Right cardiac atrium (tissue), 5 donors: ENCODE results near the gene LRFN4. TPM values are rescaled to one million over a fixed set of nuclear protein-coding genes. Genes with fewer than 3 reads are reported as not detected.

ENCODE experiments used
- ATAC-seq, 2 donors: fragments of 200-7000 bp; cut with Tn5 transposase; one replicate each; pipeline versions ENCODE4 v1.8.0 to v1.9.1; 2020; ENCODE audit warnings: moderate library complexity in 2 of 2, mild to moderate bottlenecking in 1 of 2
- DNase-seq, 3 donors: peaks; one replicate each; pipeline ENCODE4 v3.0.0-alpha.2; 2020
- H3K27ac ChIP-seq: one replicate; pipeline ENCODE4 v1.5.1; 2013; ENCODE audit warnings: mild to moderate bottlenecking, low read length, control low read depth, moderate library complexity
- H3K27me3 ChIP-seq: one replicate; pipeline ENCODE4 v1.6.1; 2013; ENCODE audit not compliant: control insufficient read depth, insufficient read depth
- H3K4me1 ChIP-seq: one replicate; pipeline ENCODE4 v1.6.1; 2013; ENCODE audit warnings: low read length; ENCODE audit not compliant: control insufficient read depth, insufficient read depth
- H3K4me3 ChIP-seq: one replicate; pipeline ENCODE4 v1.5.1; 2013; ENCODE audit warnings: low read length, control low read depth
- H3K9me3 ChIP-seq: one replicate; pipeline ENCODE4 v1.6.1; 2013; ENCODE audit warnings: low read length; ENCODE audit not compliant: control insufficient read depth
- WGBS: extraction: QIAGEN DNeasy Blood & Tissue Kit; methylation state at CpG from one replicate; pipeline ENCODE4 v1.1.7; 2013; 5-methylcytosine and 5-hydroxymethylcytosine counted together
- intact Hi-C, 4 donors: fragments of 100-400 bp; cut with DNase I; formaldehyde crosslinking; loops; one replicate each; pipeline versions ENCODE4 v1.11.0 to v1.14.0; 2022 to 2023
- polyA plus RNA-seq: library from polyadenylated mRNA; stranded (reverse); fragments of 200-250 nt; gene quantifications from one replicate; pipeline ENCODE4 v1.2.3, GENCODE V29; 2013
- total RNA-seq, 4 donors: library from RNA; stranded (reverse); fragmentation: NEBNext Ultra II Directional; extraction: Animal tissue kit (Norgen Biotek cat#: 25700); gene quantifications; one replicate each; pipeline ENCODE4 v1.2.1, GENCODE V29; 2021
- donor health status: healthy with polysubstance abuse.
- donor health status: DM: no; HTN: yes; CAD: no.
- donor health status: DM: no; HTN: no; CAD: no.
- donor health status: DM: no; HTN: yes; CAD: no; lungs with severe emphysema.
- donor health status: DM: yes; HTN: yes; CAD: no.

Gene LRFN4
- total and polyA plus RNA-seq, 5 donors = 10.8 to 14.6 (median 11.8) TPM

GRCh38 chr11:66834539-66834845 lies 22.4 kb upstream of the LRFN4 start:
- no peak overlapping the region for H3K27ac ChIP-seq

GRCh38 chr11:66834943-66835342 lies 21.9 kb upstream of the LRFN4 start:
- WGBS = 76% methylated on average over 5 of the region's 5 CpGs
- H3K27ac ChIP-seq = no peak overlapping the region
- H3K4me1 ChIP-seq = no peaks in the 10 kb centered on the region
- DNase-seq (no peak), ATAC-seq (no peak)
- no peak overlapping the region for H3K4me3 ChIP-seq
- H3K27me3 ChIP-seq = no peaks in the 10 kb centered on the region
- no peaks in the 10 kb centered on the region for H3K9me3 ChIP-seq
- intact Hi-C loops = loop anchor here (2.0 to 10.0 kb wide), 6 partner anchors 140 to 430 kb away; no protein-coding TSS in a partner anchor

More at GRCh38 chr11:66834539-66834845, 22.4 kb upstream of the LRFN4 start:
- Histone ChIP-seq H3K9me3 (no peaks in the 10 kb centered on the region), H3K4me3 (no peak overlapping the region), H3K27me3 (no peaks in the 10 kb centered on the region), H3K4me1 (no peaks in the 10 kb centered on the region)
- DNase-seq (no peak), ATAC-seq (peak; percentile 8 to 17)
- WGBS = 66% methylated on average over 4 of the region's 4 CpGs
- intact Hi-C loops = loop anchor here (2.0 to 10.0 kb wide), 6 partner anchors 140 to 430 kb away; no protein-coding TSS in a partner anchor

GRCh38 chr11:66835768-66836405 lies 21.0 kb upstream of the LRFN4 start:
- Histone ChIP-seq H3K27ac (no peak overlapping the region), H3K27me3 (no peaks in the 10 kb centered on the region), H3K4me1 (no peaks in the 10 kb centered on the region), H3K9me3 (no peaks in the 10 kb centered on the region), H3K4me3 (no peak overlapping the region)
- DNase-seq (no peak), ATAC-seq (no peak)
- intact Hi-C loops = loop anchor here in 3 of 4 donors (2.0 to 10.0 kb wide), 4 partner anchors 141 to 431 kb away; no protein-coding TSS in a partner anchor
- 87% methylated on average over 12 of the region's 12 CpGs for WGBS

GRCh38 chr11:66840317-66841091 lies 16.4 kb upstream of the LRFN4 start:
- intact Hi-C loops = no loop called here

GRCh38 chr11:66841861-66842260 lies 15.0 kb upstream of the LRFN4 start:
- intact Hi-C loops = no loop called here
- Histone ChIP-seq H3K9me3 (no peaks in the 10 kb centered on the region), H3K4me1 (peaks cover 5% of the 10 kb centered on the region), H3K27ac (no peak overlapping the region), H3K4me3 (peak overlapping the region; percentile 78), H3K27me3 (no peaks in the 10 kb centered on the region)
- ATAC-seq (no peak), DNase-seq (no peak)
- WGBS = 86% methylated on average over 7 of the region's 7 CpGs

More at GRCh38 chr11:66840317-66841091, 16.4 kb upstream of the LRFN4 start:
- Histone ChIP-seq H3K27me3 (no peaks in the 10 kb centered on the region), H3K9me3 (no peaks in the 10 kb centered on the region), H3K27ac (no peak overlapping the region), H3K4me3 (no peak overlapping the region), H3K4me1 (peaks cover 5% of the 10 kb centered on the region)
- DNase-seq = no peak
- WGBS = 80% methylated on average over 4 of the region's 4 CpGs
- no peak for ATAC-seq

- WGBS = 3% methylated on average over 11 of the region's 11 CpGs
These were observed 14.4 kb upstream of the LRFN4 start for GRCh38 chr11:66842501-66842895.

GRCh38 chr11:66842896-66843775 lies 13.7 kb upstream of the LRFN4 start, which contains the start of gene RCE1:
RCE1 (plus strand) TSS chr11:66843441; CDS start chr11:66843456, 15 bp downstream.
- peak within 1 kb of the TSS; percentile 76 for H3K27ac ChIP-seq
- no peaks in the 10 kb centered on the region for H3K27me3 ChIP-seq
- no peaks in the 10 kb centered on the region for H3K9me3 ChIP-seq
- under 1% methylated on average over 98 of the region's 98 CpGs for WGBS
- H3K4me1 ChIP-seq = peaks cover 5% of the 10 kb centered on the region
- DNase-seq = peak; percentile 89 to 97 (median 96)
- H3K4me3 ChIP-seq = peak within 1 kb of the TSS; percentile 78
- intact Hi-C loops = no loop called here
- peak; percentile 96 to 97 for ATAC-seq

More at GRCh38 chr11:66842501-66842895, 14.4 kb upstream of the LRFN4 start:
- Histone ChIP-seq H3K4me1 (peaks cover 5% of the 10 kb centered on the region), H3K27ac (peak overlapping the region; percentile 68), H3K27me3 (no peaks in the 10 kb centered on the region), H3K4me3 (peak overlapping the region; percentile 78), H3K9me3 (no peaks in the 10 kb centered on the region)
- intact Hi-C loops = no loop called here
- DNase-seq (peak in 1 of 3 donors; percentile 17), ATAC-seq (no peak)

- no peaks in the 10 kb centered on the region for H3K27me3 ChIP-seq
- H3K4me3 ChIP-seq = peak overlapping the region; percentile 78
- H3K27ac ChIP-seq = peak overlapping the region; percentile 76
- H3K9me3 ChIP-seq = no peaks in the 10 kb centered on the region
- WGBS = 15% methylated on average over 16 of the region's 16 CpGs
- ATAC-seq (no peak), DNase-seq (peak in 1 of 3 donors; percentile 6)
- intact Hi-C loops = no loop called here
- H3K4me1 ChIP-seq = peaks cover 5% of the 10 kb centered on the region
These were observed 12.9 kb upstream of the LRFN4 start for GRCh38 chr11:66843776-66844495.

GRCh38 chr11:66844496-66845142 lies 12.2 kb upstream of the LRFN4 start:
- intact Hi-C loops = no loop called here
- H3K27me3 ChIP-seq = no peaks in the 10 kb centered on the region
- H3K4me1 ChIP-seq = peaks cover 5% of the 10 kb centered on the region
- H3K4me3 ChIP-seq = no peak overlapping the region
- no peaks in the 10 kb centered on the region for H3K9me3 ChIP-seq
- H3K27ac ChIP-seq = no peak overlapping the region
- DNase-seq (peak in 1 of 3 donors; percentile 34), ATAC-seq (no peak)
- 88% methylated on average over 12 of the region's 12 CpGs for WGBS
